ENCODE measurements around the gene CELF4.

CELF4 gene

DNA sequence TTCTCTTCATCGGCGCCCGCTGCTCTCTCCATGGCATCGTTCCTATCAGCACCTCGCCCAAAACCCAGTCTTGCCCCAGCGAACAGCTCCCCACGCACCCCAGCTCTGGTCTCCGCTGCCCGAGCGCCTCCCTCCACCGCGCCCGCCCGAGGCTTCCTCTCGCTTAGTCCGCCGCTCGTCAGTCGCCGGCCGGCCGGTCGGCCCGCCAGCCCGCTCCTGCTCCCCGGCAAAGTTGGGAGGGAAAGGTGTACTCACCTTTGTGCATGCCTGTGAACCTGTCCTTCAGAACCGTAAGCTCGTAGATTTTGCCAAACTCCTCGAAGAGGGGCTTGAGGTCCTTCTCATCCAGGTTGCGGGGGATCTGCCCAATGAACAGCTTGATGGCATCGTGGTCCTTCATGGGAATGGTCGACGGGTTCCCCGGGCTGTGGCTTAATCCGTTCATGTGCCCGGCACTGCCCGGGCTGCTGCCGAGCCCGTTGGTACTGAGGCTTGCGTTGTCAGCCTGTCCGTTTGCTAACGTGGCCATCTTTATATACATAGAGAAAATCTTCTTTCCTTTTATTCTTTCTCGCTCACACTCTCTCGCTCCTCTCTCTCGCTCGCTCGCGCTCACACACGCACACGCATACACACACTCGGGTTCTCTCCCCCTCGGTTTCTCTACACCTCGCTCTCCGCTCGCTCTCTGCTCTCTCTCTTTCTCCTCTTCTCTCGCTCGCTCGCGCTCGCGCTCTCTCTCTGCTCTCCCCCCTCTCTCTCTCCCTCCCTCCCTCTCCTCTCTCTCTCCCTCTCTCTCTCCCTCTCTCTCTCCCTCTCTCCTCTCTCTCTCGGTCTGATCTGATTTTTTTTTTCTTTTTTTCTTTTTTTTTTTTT is at the start of gene CELF4:
Gene CELF4 (minus strand): TSS at position 698 of the 876 bp plus-strand sequence.
- H3K4me3 ChIP-seq (ENCODE audit: low read depth, low read length): peak within 1 kb of the TSS; percentile 53
- POLR2A ChIA-PET: no interaction called here
- CTCF ChIA-PET: no interaction called here
- DNase-seq (ENCODE audit: low read depth, low spot score): no peak
- TF ChIP-seq, protein P1, sequence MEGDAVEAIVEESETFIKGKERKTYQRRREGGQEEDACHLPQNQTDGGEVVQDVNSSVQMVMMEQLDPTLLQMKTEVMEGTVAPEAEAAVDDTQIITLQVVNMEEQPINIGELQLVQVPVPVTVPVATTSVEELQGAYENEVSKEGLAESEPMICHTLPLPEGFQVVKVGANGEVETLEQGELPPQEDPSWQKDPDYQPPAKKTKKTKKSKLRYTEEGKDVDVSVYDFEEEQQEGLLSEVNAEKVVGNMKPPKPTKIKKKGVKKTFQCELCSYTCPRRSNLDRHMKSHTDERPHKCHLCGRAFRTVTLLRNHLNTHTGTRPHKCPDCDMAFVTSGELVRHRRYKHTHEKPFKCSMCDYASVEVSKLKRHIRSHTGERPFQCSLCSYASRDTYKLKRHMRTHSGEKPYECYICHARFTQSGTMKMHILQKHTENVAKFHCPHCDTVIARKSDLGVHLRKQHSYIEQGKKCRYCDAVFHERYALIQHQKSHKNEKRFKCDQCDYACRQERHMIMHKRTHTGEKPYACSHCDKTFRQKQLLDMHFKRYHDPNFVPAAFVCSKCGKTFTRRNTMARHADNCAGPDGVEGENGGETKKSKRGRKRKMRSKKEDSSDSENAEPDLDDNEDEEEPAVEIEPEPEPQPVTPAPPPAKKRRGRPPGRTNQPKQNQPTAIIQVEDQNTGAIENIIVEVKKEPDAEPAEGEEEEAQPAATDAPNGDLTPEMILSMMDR (IDR thresholded peaks at IDR 0.05; ENCODE audit: insufficient read depth, low read length, missing control alignments): no peak

DNA sequence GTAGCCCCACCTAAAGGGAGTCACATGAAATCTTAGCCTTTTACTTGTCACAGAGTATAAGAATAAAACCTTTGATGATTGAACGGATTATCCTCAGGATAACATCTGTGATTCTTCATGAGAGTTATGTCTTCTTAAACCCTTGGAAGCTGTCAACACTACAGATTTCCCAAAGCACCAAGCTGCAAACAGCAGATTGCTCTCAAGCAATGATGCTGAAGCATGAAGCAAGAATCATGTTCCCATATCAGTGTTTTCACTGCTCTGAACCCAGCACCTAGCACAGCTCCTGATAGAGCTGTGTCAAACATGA is 47.6 kb upstream of the CELF4 start:
- H3K4me3 ChIP-seq (ENCODE audit: low read depth, low read length): no peak overlapping the region
- DNase-seq (ENCODE audit: low read depth, low spot score): no peak
- ChIA-PET CTCF (no interaction called here), POLR2A (no interaction called here)
- TF ChIP-seq, protein P1 (IDR thresholded peaks at IDR 0.05; ENCODE audit: insufficient read depth, low read length, missing control alignments): no peak

DNA sequence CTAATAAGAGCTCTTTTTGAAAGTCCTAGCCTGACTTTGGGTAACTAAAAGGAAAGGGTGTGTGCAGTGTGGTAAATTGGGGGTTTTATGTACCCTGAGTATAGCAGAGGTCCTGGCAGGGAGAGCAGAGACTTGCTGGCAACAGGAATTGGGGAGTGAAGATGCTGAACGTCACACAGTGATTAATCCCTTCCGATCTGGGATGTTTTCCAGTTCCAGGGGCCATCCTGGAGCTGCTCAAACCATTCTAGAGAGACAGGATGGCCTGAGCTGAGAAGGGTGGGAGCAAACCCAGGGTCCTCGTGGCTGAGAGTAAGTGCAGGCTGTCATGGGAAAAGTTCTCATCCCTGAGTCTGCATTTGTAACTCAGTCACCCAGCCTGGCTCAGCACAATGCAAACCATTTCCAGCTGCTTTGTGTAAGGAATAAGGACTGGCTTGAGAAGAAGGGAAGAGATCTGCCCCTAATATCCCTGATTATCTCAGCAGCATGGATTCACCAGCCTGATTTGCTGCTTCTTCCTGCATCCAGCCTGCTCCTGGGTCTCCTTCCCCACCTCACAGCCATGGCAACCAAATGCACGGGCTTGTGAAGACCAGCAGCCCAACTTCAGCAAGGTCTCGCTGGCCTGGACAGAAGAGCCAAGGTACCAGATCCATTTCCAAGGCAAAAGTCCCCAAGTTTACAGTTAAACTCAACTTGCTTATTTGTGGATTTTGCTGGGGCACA is 47.1 kb upstream of the CELF4 start:
- CTCF ChIA-PET: no interaction called here
- no peak for DNase-seq (ENCODE audit: low read depth, low spot score)
- no peak overlapping the region for H3K4me3 ChIP-seq (ENCODE audit: low read depth, low read length)
- POLR2A ChIA-PET: no interaction called here
- TF ChIP-seq, protein P1 (IDR thresholded peaks at IDR 0.05; ENCODE audit: insufficient read depth, low read length, missing control alignments): no peak

DNA sequence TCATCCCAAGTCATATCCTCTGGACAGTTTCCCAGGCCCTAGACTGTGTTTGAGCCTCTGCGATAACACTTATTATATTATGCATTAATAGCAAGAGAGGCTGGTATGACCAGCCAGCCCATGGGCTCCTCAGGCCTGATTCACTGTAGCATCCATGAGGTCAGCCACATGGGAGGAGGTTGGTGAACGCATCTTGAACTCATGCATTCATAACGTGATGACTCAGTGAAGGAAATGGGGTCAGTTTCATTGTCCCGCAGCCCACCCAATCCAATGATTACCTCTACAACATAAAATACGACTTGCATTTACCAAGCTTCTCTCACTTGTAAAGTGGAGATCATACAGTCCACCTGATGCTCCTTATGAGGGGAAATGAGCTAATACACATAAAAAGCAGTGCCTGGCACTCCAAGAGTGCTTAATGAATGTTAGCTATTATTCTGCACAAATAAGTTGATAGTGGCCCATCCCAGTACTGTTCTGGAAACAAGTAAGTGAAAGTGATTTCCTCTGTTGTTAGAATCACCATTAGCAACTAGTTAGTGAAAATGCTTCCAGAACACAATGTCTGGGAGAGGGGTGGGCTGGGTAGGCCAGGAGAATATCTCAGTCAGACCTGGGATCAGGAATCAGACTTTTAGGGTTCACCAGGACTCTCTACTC is 46.1 kb upstream of the CELF4 start:
- ChIA-PET CTCF (no interaction called here), POLR2A (no interaction called here)

DNA sequence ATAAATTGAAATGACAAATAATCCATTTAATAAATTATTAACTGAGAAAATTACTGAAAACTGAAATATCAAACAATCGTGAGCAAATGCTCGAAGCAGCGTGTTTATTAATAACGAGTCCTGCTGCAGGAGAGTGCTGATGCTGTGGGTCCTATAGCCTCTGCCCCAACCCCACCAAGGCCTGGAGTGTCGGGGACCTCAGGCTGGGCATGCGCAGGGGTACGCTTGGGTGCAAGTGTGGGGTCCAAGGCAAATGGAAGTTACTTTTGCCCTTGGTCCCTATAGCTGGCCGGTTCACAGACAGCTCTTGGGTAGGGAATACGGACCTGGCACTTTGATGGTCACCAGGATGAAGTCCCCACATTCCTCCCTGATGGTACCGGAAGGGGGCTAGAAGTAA is 43.3 kb upstream of the CELF4 start:
- no peak overlapping the region for H3K4me3 ChIP-seq (ENCODE audit: low read depth, low read length)
- TF ChIP-seq, protein P1 (IDR thresholded peaks at IDR 0.05; ENCODE audit: insufficient read depth, low read length, missing control alignments): no peak
- POLR2A ChIA-PET: no interaction called here
- no peak for DNase-seq (ENCODE audit: low read depth, low spot score)
- CTCF ChIA-PET: no interaction called here

More for the DNA sequence above, 46.1 kb upstream of the CELF4 start:
- DNase-seq (ENCODE audit: low read depth, low spot score): no peak
- no peak overlapping the region for H3K4me3 ChIP-seq (ENCODE audit: low read depth, low read length)
- TF ChIP-seq, protein P1 (IDR thresholded peaks at IDR 0.05; ENCODE audit: insufficient read depth, low read length, missing control alignments): no peak

DNA sequence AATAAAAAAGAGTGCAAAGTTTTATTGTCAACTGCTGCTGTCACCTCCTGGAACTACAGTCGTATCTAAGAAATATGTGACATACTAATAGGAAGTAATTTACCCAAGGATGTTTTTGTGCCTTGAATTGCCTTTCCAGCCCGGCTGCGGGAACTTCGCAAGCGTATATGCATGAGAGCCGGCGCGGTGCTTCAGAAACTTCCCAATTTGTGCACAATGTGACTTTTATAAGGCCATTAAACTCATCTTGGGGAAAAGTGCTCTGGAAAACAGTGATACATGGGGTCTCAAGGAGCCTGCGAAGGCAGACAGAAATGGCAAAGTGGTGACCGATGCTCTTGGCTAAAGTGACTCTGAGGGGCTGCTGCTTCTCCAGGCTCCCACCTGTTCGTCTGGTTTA is 41.7 kb upstream of the CELF4 start:
- CTCF ChIA-PET: no interaction called here

More for the DNA sequence above, 41.7 kb upstream of the CELF4 start:
- POLR2A ChIA-PET: no interaction called here
- no peak overlapping the region for H3K4me3 ChIP-seq (ENCODE audit: low read depth, low read length)
- DNase-seq (ENCODE audit: low read depth, low spot score): no peak
- TF ChIP-seq, protein P1 (IDR thresholded peaks at IDR 0.05; ENCODE audit: insufficient read depth, low read length, missing control alignments): no peak

All from AG04449 (cell line).